Gastrocnemius medialis (tissue), 4 donors: ENCODE measurements around the gene CHMP6.

Source experiments
- CTCF ChIP-seq, 5 experiments: fragments of 450-650 bp in 3 of 5; fragments of 200-600 bp in 2 of 5; sonication (generic) in 2 of 5; IDR thresholded peaks in 4 of 5; conservative IDR thresholded peaks in 1 of 5; 1 replicate in 4 of 5; 2 replicates in 1 of 5; pipeline ENCODE4 v1.5.1; 2016 to 2019; ENCODE audit warnings: antibody characterized with exemption in 5 of 5, mild to moderate bottlenecking in 3 of 5, moderate library complexity in 3 of 5
- POLR2A ChIP-seq, 2 donors: fragments of 450-650 bp; IDR thresholded peaks; one replicate each; pipeline ENCODE4 v1.6.1; 2017; ENCODE audit warnings: antibody characterized with exemption in 2 of 2, mild to moderate bottlenecking in 2 of 2, moderate library complexity in 2 of 2

- TF ChIP-seq CTCF (IDR thresholded peaks at IDR 0.05 in 4 of 5, conservative IDR thresholded peaks at IDR 0.05 in 1 of 5) (no peak), POLR2A (IDR thresholded peaks at IDR 0.05) (no peak)
Measured at GRCh38 chr17:80963812-80964543, 27.7 kb upstream of the CHMP6 start.
